SK-N-SH treated with all-trans-retinoic acid at 6 μM for 48 hours (cell line): ENCODE data around the gene TIMM21.

ENCODE experiments used
- ATAC-seq: fragments of 200-7000 bp; cut with Tn5 transposase; 3 replicates; pipeline ENCODE4 v1.9.1; 2020; ENCODE audit warnings: mild to moderate bottlenecking, moderate library complexity
- ARNTL ChIP-seq: fragments of 450-650 bp; formaldehyde crosslinking; IDR thresholded peaks from 2 replicates; pipeline ENCODE4 v1.5.0; 2020; ENCODE audit warnings: low read depth, mild to moderate bottlenecking, moderate library complexity, borderline replicate concordance
- BACH2 ChIP-seq: fragments of 250-450 bp; sonication (Bioruptor Pico); IDR thresholded peaks from 2 replicates; pipeline ENCODE4 v1.9.0; 2021; ENCODE audit warnings: mild to moderate bottlenecking, borderline replicate concordance
- CSDC2 ChIP-seq: fragments of 250-450 bp; sonication (Bioruptor Pico); IDR thresholded peaks from 2 replicates; pipeline ENCODE4 v1.5.0; 2020; ENCODE audit warnings: mild to moderate bottlenecking, moderate library complexity
- ESRRG ChIP-seq: fragments of 250-450 bp; sonication (Bioruptor Pico); IDR thresholded peaks from 2 replicates; pipeline ENCODE4 v1.6.1; 2021; ENCODE audit warnings: mild to moderate bottlenecking
- ISL1 ChIP-seq: fragments of 250-450 bp; sonication (Bioruptor Pico); IDR thresholded peaks from 2 replicates; pipeline ENCODE4 v2.1.2; 2022; ENCODE audit warnings: mild to moderate bottlenecking, moderate library complexity
- OSR1 ChIP-seq: fragments of 250-450 bp; sonication (Bioruptor Pico); IDR thresholded peaks from 2 replicates; pipeline ENCODE4 v1.8.0; 2022; ENCODE audit warnings: moderate library complexity, mild to moderate bottlenecking, inconsistent platforms
- PPARA ChIP-seq: fragments of 250-450 bp; sonication (Bioruptor Pico); IDR thresholded peaks from 2 replicates; pipeline ENCODE4 v1.5.0; 2020; ENCODE audit warnings: mild to moderate bottlenecking, borderline replicate concordance
- RARB ChIP-seq: fragments of 250-450 bp; sonication (Bioruptor Pico); IDR thresholded peaks from 2 replicates; pipeline ENCODE4 v1.8.0; 2021; ENCODE audit warnings: mild to moderate bottlenecking, moderate library complexity
- SNAI2 ChIP-seq: fragments of 250-450 bp; sonication (Bioruptor Pico); IDR thresholded peaks from 2 replicates; pipeline ENCODE4 v1.5.0; 2020; ENCODE audit warnings: mild to moderate bottlenecking, moderate library complexity
- TOX ChIP-seq: fragments of 250-450 bp; sonication (Bioruptor Pico); IDR thresholded peaks from 2 replicates; pipeline ENCODE4 v1.8.0; 2021; ENCODE audit warnings: mild to moderate bottlenecking, moderate library complexity, borderline replicate concordance
- ZC3H10 ChIP-seq: fragments of 250-450 bp; sonication (Bioruptor Pico); IDR thresholded peaks from 2 replicates; pipeline ENCODE4 v1.5.1; 2021; ENCODE audit warnings: mild to moderate bottlenecking, moderate library complexity
- ZFP3 ChIP-seq: fragments of 250-450 bp; sonication (Bioruptor Pico); IDR thresholded peaks from 2 replicates; pipeline ENCODE4 v1.5.0; 2020; ENCODE audit warnings: mild to moderate bottlenecking, moderate library complexity
- ZFP30 ChIP-seq: fragments of 450-650 bp; formaldehyde crosslinking; IDR thresholded peaks from 2 replicates; pipeline ENCODE4 v1.5.0; 2022; ENCODE audit warnings: mild to moderate bottlenecking, moderate library complexity
- ZNF565 ChIP-seq: fragments of 450-650 bp; formaldehyde crosslinking; conservative IDR thresholded peaks from 2 replicates; pipeline ENCODE4 v1.5.0; 2020; ENCODE audit warnings: low read depth, mild to moderate bottlenecking, moderate library complexity
- ZNF70 ChIP-seq: fragments of 450-650 bp; formaldehyde crosslinking; IDR thresholded peaks from 2 replicates; pipeline ENCODE4 v1.5.0; 2020; ENCODE audit warnings: mild to moderate bottlenecking, moderate library complexity
- ZNF8 ChIP-seq: fragments of 450-650 bp; formaldehyde crosslinking; IDR thresholded peaks from 2 replicates; pipeline ENCODE4 v1.5.0; 2020; ENCODE audit warnings: mild to moderate bottlenecking, moderate library complexity
- TF ChIP-seq, protein P1 (sequence below): fragments of 250-450 bp; sonication (Bioruptor Pico); IDR thresholded peaks from 2 replicates; pipeline ENCODE4 v1.5.1; 2021; ENCODE audit warnings: mild to moderate bottlenecking, moderate library complexity
- TF ChIP-seq, protein P2 (sequence below): fragments of 250-450 bp; sonication (Bioruptor Pico); IDR thresholded peaks from 2 replicates; pipeline ENCODE4 v1.8.0; 2020; ENCODE audit warnings: mild to moderate bottlenecking, moderate library complexity, borderline replicate concordance
- TF ChIP-seq, protein P3 (sequence below): fragments of 250-450 bp; sonication (Bioruptor Pico); IDR thresholded peaks from 2 replicates; pipeline ENCODE4 v1.5.0; 2020; ENCODE audit warnings: mild to moderate bottlenecking, moderate library complexity
- TF ChIP-seq, protein P4 (sequence below): fragments of 250-450 bp; sonication (Bioruptor Pico); IDR thresholded peaks from 2 replicates; pipeline ENCODE4 v1.5.1; 2020; ENCODE audit warnings: low read depth, mild to moderate bottlenecking, moderate library complexity

The TIMM21 gene

DNA sequence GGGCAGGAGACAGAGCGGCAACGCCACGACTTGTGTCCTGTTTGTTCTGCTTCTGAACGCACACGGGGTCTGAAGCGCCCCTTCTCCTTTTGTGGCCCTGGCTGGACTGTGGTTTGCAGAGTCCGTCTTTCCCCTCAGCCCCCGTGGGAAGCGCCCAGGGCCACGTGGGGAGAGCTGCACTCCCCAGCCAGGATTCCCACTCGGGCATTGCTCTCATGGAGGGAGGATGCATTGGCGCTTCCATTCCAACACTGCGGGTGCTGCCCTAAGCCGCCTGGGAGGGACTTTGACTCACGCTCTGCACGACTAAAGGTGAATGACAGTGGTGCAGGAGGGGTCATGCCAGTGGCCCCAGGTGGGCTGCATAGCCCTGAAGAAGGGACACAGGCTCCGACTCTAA, 52.5 kb downstream of the TIMM21 start:
- TF ChIP-seq ESRRG (CRISPR knock-in tag), result no peak
- TF ChIP-seq ARNTL, result no peak
- no peak for TF ChIP-seq ZC3H10 (CRISPR knock-in tag)
- TF ChIP-seq PPARA, result no peak
- TF ChIP-seq, protein P1, sequence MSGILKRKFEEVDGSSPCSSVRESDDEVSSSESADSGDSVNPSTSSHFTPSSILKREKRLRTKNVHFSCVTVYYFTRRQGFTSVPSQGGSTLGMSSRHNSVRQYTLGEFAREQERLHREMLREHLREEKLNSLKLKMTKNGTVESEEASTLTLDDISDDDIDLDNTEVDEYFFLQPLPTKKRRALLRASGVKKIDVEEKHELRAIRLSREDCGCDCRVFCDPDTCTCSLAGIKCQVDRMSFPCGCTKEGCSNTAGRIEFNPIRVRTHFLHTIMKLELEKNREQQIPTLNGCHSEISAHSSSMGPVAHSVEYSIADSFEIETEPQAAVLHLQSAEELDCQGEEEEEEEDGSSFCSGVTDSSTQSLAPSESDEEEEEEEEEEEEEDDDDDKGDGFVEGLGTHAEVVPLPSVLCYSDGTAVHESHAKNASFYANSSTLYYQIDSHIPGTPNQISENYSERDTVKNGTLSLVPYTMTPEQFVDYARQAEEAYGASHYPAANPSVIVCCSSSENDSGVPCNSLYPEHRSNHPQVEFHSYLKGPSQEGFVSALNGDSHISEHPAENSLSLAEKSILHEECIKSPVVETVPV (CRISPR knock-in tag), result no peak
- TF ChIP-seq ZNF565, result no peak
- TF ChIP-seq ZNF70 (CRISPR knock-in tag), result no peak
- no peak for TF ChIP-seq CSDC2 (CRISPR knock-in tag)
- TF ChIP-seq, protein P2, sequence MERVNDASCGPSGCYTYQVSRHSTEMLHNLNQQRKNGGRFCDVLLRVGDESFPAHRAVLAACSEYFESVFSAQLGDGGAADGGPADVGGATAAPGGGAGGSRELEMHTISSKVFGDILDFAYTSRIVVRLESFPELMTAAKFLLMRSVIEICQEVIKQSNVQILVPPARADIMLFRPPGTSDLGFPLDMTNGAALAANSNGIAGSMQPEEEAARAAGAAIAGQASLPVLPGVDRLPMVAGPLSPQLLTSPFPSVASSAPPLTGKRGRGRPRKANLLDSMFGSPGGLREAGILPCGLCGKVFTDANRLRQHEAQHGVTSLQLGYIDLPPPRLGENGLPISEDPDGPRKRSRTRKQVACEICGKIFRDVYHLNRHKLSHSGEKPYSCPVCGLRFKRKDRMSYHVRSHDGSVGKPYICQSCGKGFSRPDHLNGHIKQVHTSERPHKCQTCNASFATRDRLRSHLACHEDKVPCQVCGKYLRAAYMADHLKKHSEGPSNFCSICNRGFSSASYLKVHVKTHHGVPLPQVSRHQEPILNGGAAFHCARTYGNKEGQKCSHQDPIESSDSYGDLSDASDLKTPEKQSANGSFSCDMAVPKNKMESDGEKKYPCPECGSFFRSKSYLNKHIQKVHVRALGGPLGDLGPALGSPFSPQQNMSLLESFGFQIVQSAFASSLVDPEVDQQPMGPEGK, result no peak
- no peak for TF ChIP-seq ZFP30 (CRISPR knock-in tag)
- no peak for TF ChIP-seq ZNF8 (CRISPR knock-in tag)
- no peak for TF ChIP-seq RARB (CRISPR knock-in tag)
- TF ChIP-seq, protein P3, sequence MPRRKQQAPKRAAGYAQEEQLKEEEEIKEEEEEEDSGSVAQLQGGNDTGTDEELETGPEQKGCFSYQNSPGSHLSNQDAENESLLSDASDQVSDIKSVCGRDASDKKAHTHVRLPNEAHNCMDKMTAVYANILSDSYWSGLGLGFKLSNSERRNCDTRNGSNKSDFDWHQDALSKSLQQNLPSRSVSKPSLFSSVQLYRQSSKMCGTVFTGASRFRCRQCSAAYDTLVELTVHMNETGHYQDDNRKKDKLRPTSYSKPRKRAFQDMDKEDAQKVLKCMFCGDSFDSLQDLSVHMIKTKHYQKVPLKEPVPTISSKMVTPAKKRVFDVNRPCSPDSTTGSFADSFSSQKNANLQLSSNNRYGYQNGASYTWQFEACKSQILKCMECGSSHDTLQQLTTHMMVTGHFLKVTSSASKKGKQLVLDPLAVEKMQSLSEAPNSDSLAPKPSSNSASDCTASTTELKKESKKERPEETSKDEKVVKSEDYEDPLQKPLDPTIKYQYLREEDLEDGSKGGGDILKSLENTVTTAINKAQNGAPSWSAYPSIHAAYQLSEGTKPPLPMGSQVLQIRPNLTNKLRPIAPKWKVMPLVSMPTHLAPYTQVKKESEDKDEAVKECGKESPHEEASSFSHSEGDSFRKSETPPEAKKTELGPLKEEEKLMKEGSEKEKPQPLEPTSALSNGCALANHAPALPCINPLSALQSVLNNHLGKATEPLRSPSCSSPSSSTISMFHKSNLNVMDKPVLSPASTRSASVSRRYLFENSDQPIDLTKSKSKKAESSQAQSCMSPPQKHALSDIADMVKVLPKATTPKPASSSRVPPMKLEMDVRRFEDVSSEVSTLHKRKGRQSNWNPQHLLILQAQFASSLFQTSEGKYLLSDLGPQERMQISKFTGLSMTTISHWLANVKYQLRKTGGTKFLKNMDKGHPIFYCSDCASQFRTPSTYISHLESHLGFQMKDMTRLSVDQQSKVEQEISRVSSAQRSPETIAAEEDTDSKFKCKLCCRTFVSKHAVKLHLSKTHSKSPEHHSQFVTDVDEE, result no peak
- TF ChIP-seq SNAI2, result no peak
- TF ChIP-seq ZFP3 (CRISPR knock-in tag), result no peak
- no peak for TF ChIP-seq TOX (CRISPR knock-in tag)
- no peak for TF ChIP-seq ISL1
- TF ChIP-seq OSR1 (CRISPR knock-in tag), result no peak
- TF ChIP-seq BACH2 (CRISPR knock-in tag), result no peak
- no peak for ATAC-seq

DNA sequence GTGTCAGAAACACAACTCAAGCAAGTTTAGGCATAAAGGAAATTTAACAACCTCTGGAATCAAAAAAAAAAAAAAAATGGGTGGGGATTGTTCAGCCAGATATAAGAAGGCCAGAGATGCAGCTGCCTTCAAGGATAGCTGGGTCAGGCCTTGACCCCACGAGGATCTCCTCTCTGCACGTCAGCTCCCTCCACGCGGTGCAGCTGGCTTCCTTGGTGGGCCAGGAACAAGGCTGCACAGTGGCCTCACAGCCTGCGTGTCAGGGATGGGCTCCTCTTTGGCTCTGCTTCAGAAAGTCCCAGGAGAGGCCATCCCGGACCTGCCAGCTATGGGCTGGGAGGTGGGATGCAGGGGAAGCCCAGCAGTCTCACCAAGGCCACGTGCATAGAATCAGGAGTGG, 55.5 kb downstream of the TIMM21 start:
- TF ChIP-seq, protein P2, result no peak
- TF ChIP-seq, protein P4, sequence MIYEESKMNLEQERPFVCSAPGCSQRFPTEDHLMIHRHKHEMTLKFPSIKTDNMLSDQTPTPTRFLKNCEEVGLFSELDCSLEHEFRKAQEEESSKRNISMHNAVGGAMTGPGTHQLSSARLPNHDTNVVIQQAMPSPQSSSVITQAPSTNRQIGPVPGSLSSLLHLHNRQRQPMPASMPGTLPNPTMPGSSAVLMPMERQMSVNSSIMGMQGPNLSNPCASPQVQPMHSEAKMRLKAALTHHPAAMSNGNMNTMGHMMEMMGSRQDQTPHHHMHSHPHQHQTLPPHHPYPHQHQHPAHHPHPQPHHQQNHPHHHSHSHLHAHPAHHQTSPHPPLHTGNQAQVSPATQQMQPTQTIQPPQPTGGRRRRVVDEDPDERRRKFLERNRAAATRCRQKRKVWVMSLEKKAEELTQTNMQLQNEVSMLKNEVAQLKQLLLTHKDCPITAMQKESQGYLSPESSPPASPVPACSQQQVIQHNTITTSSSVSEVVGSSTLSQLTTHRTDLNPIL (CRISPR knock-in tag), result no peak
- TF ChIP-seq ARNTL (no peak), BACH2 (CRISPR knock-in tag) (no peak), ESRRG (CRISPR knock-in tag) (no peak), TOX (CRISPR knock-in tag) (no peak), ZNF70 (CRISPR knock-in tag) (no peak), PPARA (no peak), OSR1 (CRISPR knock-in tag) (no peak), RARB (CRISPR knock-in tag) (no peak)
- TF ChIP-seq, protein P1 (CRISPR knock-in tag), result no peak
- no peak for ATAC-seq
